ENCODE results near the gene BRD8. TPM values are rescaled to one million over a fixed set of nuclear protein-coding genes. Genes with fewer than 3 reads are reported as not detected.

BRD8 gene
- total and polyA plus RNA-seq, 9 of the 15 experiments (the other 6 are each of a cell fraction or from before 2014, with no cell fraction given) = 54.6 to 163 (median 87.0) TPM

GRCh38 chr5:138103319-138103637 is 75.2 kb downstream of the BRD8 start (continued):
- TF ChIP-seq E2F3 (CRISPR knock-in tag; IDR thresholded peaks at IDR 0.05) = no peak
- TF ChIP-seq, protein P1, sequence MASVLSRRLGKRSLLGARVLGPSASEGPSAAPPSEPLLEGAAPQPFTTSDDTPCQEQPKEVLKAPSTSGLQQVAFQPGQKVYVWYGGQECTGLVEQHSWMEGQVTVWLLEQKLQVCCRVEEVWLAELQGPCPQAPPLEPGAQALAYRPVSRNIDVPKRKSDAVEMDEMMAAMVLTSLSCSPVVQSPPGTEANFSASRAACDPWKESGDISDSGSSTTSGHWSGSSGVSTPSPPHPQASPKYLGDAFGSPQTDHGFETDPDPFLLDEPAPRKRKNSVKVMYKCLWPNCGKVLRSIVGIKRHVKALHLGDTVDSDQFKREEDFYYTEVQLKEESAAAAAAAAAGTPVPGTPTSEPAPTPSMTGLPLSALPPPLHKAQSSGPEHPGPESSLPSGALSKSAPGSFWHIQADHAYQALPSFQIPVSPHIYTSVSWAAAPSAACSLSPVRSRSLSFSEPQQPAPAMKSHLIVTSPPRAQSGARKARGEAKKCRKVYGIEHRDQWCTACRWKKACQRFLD (CRISPR knock-in tag; IDR thresholded peaks at IDR 0.05) = no peak
- TF ChIP-seq GMEB1 (CRISPR knock-in tag; IDR thresholded peaks at IDR 0.05) = no peak
- TF ChIP-seq TAF15 (IDR thresholded peaks at IDR 0.05; ENCODE audit: low read depth, low read length) = no peak
- TF ChIP-seq, protein P2, sequence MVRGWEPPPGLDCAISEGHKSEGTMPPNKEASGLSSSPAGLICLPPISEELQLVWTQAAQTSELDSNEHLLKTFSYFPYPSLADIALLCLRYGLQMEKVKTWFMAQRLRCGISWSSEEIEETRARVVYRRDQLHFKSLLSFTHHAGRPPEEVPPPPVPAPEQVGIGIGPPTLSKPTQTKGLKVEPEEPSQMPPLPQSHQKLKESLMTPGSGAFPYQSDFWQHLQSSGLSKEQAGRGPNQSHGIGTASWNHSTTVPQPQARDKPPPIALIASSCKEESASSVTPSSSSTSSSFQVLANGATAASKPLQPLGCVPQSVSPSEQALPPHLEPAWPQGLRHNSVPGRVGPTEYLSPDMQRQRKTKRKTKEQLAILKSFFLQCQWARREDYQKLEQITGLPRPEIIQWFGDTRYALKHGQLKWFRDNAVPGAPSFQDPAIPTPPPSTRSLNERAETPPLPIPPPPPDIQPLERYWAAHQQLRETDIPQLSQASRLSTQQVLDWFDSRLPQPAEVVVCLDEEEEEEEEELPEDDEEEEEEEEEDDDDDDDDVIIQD (CRISPR knock-in tag; IDR thresholded peaks at IDR 0.05) = no peak

Measured in K562 (cell line).